HPDE6-E6E7 (cell line): ENCODE results near the gene NRXN3.

ENCODE experiments used
- DNase-seq: peaks from one replicate; pipeline ENCODE4 v3.0.0; 2011; ENCODE audit warnings: missing footprints; ENCODE audit errors: extremely low spot score

Gene NRXN3

GRCh38 chr14:79668951-79669350, 1498.8 kb downstream of the NRXN3 start:
- DNase-seq, result no peak

GRCh38 chr14:79670811-79671210, 1500.6 kb downstream of the NRXN3 start:
- DNase-seq, result no peak

GRCh38 chr14:79680087-79680486, 1509.9 kb downstream of the NRXN3 start:
- DNase-seq, result no peak

GRCh38 chr14:79686196-79686595, 1516.0 kb downstream of the NRXN3 start:
- no peak for DNase-seq

GRCh38 chr14:79690960-79691359, 1520.8 kb downstream of the NRXN3 start:
- no peak for DNase-seq

- no peak for DNase-seq
These were observed 1523.8 kb downstream of the NRXN3 start for GRCh38 chr14:79693935-79694334.

GRCh38 chr14:79695307-79695706, 1525.1 kb downstream of the NRXN3 start:
- DNase-seq, result no peak

GRCh38 chr14:79698298-79698711, 1528.1 kb downstream of the NRXN3 start:
- no peak for DNase-seq

- DNase-seq, result no peak
These were observed 1529.0 kb downstream of the NRXN3 start for GRCh38 chr14:79699206-79699605.

- DNase-seq, result no peak
These were observed 1531.2 kb downstream of the NRXN3 start for GRCh38 chr14:79701371-79701770.

GRCh38 chr14:79702197-79702596, 1532.0 kb downstream of the NRXN3 start:
- DNase-seq, result no peak

GRCh38 chr14:79703209-79703608, 1533.0 kb downstream of the NRXN3 start:
- no peak for DNase-seq

GRCh38 chr14:79704041-79704807, 1534.1 kb downstream of the NRXN3 start:
- no peak for DNase-seq

GRCh38 chr14:79705126-79705894, 1535.1 kb downstream of the NRXN3 start:
- no peak for DNase-seq

- DNase-seq, result no peak
These were observed 1536.2 kb downstream of the NRXN3 start for GRCh38 chr14:79706382-79706781.

- DNase-seq, result no peak
These were observed 1538.5 kb downstream of the NRXN3 start for GRCh38 chr14:79708426-79709388.

GRCh38 chr14:79709573-79709972, 1539.4 kb downstream of the NRXN3 start:
- DNase-seq, result no peak

- DNase-seq, result no peak
These were observed 1542.3 kb downstream of the NRXN3 start for GRCh38 chr14:79712302-79712950.

GRCh38 chr14:79721399-79722084, 1551.4 kb downstream of the NRXN3 start:
- DNase-seq, result no peak

GRCh38 chr14:79724934-79725717, 1555.0 kb downstream of the NRXN3 start:
- DNase-seq, result no peak
